HG03108 (cell line): Measurements from ENCODE around the gene CLIC4.
"Not testable (repeated sequence)": the region's sequence is repeated elsewhere in the genome, so short reads cannot be mapped to it uniquely, and the experiment has no call there.

Experiments
- ATAC-seq: cut with Tn5 transposase; IDR thresholded peaks from one replicate; pipeline ENCODE4 v1.9.1; 2021; ENCODE audit warnings: moderate library complexity; ENCODE audit not compliant: unreplicated experiment

Gene CLIC4

GRCh38 chr1:24805534-24806301, 60.5 kb downstream of the CLIC4 start:
- ATAC-seq, result no peak

GRCh38 chr1:24806588-24806987, 61.3 kb downstream of the CLIC4 start:
- no peak for ATAC-seq

DNA sequence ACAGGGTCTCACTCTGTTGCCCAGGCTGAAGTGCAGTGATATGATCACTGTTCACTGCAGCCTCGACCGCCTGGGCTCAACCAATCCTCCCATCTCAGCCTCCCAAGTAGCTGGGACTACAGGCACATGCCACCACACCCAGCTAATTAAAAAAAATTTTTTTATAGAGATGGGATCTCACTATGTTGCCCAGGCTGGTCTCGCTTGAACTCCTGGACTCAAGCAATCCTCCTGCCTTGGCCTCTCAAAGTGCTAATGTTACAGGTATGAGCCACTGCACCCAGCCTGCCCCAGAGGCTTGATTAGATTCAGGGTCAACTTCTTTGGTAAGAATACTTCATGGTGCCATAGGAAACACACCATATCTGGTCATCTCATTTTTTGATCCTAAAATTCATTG, 66.2 kb downstream of the CLIC4 start:
- ATAC-seq, result not testable (repeated sequence)

GRCh38 chr1:24820221-24820620, 75.0 kb downstream of the CLIC4 start:
- not testable (repeated sequence) for ATAC-seq

- ATAC-seq, result no peak
These were observed 77.6 kb downstream of the CLIC4 start for GRCh38 chr1:24822887-24823286.

GRCh38 chr1:24823486-24823885, 78.2 kb downstream of the CLIC4 start:
- ATAC-seq, result not testable (repeated sequence)

GRCh38 chr1:24825174-24825573, 79.9 kb downstream of the CLIC4 start:
- no peak for ATAC-seq

DNA sequence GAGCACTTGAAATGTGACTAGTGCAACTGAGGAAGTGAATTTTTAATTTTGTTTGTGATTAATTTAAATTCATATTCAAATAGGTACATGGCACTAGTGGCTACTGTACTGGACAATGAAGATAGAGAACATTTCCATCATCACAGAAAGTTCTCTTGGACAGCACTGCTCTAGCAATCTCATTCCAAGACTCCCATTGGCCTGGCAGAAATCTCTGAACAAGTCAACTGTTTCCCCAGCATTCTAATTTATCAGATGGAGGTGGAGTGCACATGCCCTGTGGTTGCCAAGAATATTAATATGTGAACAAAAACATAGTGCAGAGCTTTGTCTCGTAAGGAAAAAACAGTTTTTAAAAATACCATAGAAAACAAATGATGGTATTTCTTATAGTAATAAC, 81.3 kb downstream of the CLIC4 start:
- ATAC-seq, result no peak

DNA sequence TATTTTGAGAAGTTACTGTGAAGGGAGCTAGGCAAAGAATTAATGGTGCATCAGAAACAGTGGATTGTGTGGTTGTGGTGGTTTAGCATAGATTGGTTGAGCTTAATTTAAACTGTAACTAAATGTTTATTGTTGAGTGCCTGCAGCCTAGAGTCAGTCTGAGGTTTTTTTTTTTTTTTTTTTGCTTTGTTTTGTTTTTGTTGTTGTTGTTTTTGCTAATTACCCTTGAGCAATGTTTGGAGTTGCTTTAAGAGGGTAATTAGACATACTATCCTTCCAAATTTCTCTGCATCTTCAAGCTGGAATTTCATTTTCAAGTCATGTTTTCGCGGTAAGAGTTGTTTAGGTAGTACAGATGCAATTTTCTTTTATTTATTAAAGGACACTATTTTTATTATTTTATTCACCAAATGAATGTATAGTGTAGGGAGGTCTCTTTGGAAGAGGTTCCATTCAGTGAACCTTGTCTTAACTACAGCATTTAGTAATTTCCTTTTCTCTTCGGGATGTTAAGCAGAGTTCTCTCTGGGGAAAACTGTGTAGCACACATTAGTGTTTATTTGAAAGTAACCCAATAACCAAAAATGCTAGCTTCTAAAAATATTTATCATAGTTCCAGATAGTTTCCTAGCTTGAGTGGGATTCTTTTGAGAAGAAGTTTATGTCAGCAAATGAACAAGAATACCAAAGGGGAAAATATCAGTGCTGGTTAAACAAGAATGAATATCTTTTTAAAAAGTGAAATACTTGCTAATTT, 82.3 kb downstream of the CLIC4 start:
- no peak for ATAC-seq

DNA sequence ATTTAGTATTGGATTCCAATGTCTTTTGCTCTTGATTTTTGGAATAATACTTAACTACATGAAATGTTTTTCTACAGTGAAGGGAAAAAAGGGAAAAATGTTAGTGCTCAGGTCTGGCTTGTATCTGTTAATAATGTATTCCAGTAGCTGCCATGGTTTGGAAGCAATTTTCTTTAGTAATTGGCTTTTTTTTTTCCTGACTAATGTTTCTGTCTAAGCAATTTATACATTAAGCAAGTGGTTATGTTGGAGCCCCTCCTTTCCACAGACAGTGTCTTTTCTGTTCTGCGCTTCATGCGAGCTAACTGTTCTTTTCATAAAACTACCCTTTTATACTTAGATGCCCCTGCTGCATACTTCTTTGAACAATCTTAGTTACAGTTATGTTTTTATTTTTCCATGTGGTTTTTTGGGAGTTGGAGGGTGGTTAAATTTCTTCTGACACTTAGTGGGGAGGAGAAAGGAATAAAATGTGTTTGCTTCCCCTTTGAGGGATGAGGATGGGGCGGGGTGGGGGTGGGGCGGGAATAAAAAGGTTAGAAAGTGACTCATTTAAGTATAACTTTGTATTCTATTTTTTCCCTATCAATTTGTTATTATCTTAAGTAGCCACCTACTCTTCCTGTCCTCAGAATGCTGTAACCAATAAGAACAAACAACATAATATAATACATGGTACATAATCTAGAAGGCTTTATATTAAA, 83.1 kb downstream of the CLIC4 start:
- no peak for ATAC-seq

GRCh38 chr1:24828887-24829192, 83.6 kb downstream of the CLIC4 start:
- ATAC-seq, result no peak

DNA sequence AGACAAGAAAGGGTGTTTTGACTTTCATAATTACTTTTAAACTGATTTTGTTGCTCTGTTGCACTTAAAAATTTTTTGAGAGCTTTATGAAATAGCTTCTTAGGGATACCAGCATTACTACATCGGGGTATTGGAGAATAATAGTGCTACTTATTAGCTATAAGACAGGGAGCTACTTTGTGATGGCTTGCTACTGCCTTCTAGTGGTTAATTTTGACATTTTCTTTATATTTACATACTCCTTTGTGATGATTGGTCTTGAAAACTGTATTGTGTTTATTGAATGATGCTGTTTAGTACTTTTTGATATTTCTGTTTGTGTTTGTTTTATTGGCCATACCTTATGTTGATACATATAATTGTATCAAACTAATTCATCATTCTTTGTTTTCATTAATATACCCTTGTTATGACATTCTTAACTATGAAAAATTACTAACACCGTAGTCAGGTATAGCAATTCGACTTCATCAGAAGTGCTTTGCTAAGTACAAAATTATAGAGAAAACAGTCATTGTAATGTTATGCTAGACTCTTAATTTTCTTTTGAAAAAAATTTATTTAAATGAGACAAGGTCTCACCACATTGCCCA, 85.5 kb downstream of the CLIC4 start:
- ATAC-seq, result no peak

- no peak for ATAC-seq
These were observed 96.3 kb downstream of the CLIC4 start for GRCh38 chr1:24841593-24841992.

DNA sequence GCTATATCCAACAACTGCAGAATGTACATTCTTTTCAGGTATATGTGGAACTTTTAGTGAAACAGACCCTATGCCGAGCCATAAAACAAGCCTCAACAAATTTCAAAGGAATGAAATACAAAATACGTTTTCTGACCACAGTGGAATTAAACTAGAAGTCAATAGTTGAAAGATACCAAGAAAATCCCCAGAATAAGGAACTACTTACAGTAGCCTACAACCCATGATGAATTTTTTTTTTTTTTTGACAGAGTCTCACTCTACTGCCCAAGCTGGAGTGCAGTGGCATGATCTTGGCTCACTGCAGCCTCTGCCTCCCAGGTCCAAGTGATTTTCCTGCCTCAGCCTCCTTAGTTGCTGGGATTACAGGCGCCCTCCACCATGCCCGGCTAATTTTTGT, 101.4 kb downstream of the CLIC4 start:
- no peak for ATAC-seq

GRCh38 chr1:24847995-24848881, 103.0 kb downstream of the CLIC4 start:
- ATAC-seq, result peak; percentile 87

DNA sequence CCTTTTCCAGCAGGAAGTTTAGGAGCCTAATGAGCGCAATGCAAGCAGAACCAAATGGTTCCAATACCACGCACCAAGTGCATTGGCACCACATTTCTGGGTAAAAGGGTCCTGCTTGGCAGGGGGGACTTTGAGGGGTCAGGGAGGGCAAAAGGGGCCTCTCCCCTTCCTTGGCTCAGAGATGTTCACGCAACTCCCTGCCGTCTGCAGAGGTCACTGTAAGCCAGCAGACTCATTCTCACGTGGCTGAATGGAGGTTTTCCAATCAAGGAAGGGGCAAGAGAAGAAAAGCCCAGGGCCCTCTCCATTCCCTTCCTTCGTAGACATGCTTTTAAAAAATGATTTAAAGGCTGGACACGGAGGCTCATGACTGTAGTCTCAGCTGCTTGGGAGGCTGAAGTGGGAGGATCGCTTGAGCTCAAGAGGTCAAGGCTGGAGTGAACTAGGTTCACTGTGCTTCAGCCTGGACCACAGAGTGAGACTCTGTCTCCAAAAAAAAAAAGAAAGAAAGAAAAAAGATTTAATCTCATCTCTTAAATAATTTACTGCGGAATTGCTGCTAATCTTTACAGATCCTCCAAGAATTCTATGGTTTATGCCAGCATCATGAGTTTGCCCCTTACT, 104.5 kb downstream of the CLIC4 start:
- no peak for ATAC-seq

DNA sequence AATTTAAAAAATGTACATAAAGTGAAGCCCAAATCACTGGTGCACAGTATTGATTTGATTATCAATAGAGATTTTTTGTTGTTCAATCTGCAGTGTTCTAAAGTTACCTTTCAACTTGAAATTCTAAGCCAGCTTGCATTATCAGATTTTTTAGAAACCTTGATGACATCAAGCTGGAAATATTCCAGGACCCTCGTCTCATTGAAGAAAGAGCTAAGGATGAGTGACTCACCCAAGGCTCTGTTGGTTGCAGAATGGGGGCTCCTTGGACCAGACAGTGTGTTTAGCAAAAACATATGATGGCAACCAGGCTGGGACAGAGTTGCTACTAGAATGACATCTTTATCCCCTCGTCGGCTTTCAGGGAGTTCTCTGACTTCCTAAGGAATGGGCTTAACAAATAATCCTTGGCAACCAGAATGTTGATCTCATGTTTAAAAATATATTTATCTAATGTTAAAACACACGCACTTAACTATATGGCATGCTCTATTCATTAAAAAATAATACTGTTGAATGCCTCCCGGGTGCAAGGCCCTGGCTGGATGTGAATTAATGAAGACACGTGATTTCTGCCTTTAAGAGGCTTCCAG, 105.2 kb downstream of the CLIC4 start:
- no peak for ATAC-seq

DNA sequence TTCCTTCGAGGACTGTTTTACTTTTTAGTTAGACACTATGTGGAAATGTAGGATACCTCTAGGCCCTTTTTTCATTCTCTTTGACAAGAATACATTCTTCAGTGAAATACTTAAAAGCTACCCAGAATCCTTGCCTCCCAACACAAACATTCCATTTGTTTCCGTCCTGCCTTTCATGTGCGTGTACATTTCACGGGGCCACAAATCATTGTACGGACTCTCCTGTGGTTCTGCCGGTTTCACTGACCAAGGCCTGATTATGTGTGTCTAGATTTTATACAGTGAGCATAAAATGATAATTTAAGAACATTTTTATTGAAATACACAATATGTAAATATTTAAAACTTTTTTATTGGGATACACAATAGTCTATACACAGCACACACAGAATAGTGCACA, 108.4 kb downstream of the CLIC4 start:
- ATAC-seq, result no peak

DNA sequence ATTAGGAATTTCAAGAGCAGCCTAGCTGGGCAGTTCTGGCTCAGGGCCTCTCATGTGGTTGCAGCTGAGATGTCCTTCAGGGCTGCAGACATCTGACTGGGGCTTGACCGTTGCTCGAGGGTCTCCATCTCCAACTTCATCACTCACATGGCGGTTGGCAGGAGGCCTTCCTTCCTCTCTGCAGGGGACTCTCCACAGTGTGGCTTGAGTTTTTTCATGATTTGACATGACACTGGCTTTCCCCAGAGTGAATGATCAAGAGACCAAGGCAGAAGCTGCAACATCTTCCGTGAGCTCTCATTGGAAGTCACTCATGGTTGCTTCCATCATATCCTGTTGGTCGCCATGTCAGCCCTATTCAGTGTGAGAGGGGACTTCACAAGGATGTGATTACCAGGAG, 110.2 kb downstream of the CLIC4 start:
- no peak for ATAC-seq
